Neural crest cell (in vitro differentiated cells): ENCODE results near the gene ERGIC1. TPM values are rescaled to one million over a fixed set of nuclear protein-coding genes. Genes with fewer than 3 reads are reported as not detected.

Experiments used
- DNase-seq: peaks from one replicate; pipeline ENCODE4 v3.0.0; 2021; ENCODE audit warnings: low read depth, mixed read lengths, low spot score
- H3K27ac Mint-ChIP-seq: one replicate; pipeline ENCODE4 v1.8.0; 2021; ENCODE audit warnings: mild to moderate bottlenecking, mixed read lengths; ENCODE audit not compliant: unreplicated experiment
- H3K27me3 Mint-ChIP-seq: 2 replicates; pipeline ENCODE4 v1.8.0; 2021; ENCODE audit warnings: low read depth, mild to moderate bottlenecking, mixed read lengths
- H3K36me3 Mint-ChIP-seq: 2 replicates; pipeline ENCODE4 v1.8.0; 2021; ENCODE audit warnings: low read depth, mild to moderate bottlenecking, mixed read lengths
- H3K4me1 Mint-ChIP-seq: 2 replicates; pipeline ENCODE4 v1.8.0; 2021; ENCODE audit warnings: mixed read lengths
- H3K4me3 Mint-ChIP-seq: one replicate; pipeline ENCODE4 v1.8.0; 2021; ENCODE audit warnings: mild to moderate bottlenecking, mixed read lengths
- H3K9me3 Mint-ChIP-seq: 2 replicates; pipeline ENCODE4 v1.8.0; 2021; ENCODE audit warnings: mixed read lengths
- CTCF ChIP-seq: fragments of 200-600 bp; sonication (generic); conservative IDR thresholded peaks from 2 replicates; pipeline ENCODE4 v1.5.0; 2021; ENCODE audit warnings: antibody characterized with exemption, mild to moderate bottlenecking
- total RNA-seq: library from RNA; stranded (reverse); gene quantifications from 2 replicates; pipeline ENCODE4 v1.2.1, GENCODE V29; 2021

ERGIC1 gene
- total RNA-seq, 1 donor from 2014 or later: 108 TPM

DNA sequence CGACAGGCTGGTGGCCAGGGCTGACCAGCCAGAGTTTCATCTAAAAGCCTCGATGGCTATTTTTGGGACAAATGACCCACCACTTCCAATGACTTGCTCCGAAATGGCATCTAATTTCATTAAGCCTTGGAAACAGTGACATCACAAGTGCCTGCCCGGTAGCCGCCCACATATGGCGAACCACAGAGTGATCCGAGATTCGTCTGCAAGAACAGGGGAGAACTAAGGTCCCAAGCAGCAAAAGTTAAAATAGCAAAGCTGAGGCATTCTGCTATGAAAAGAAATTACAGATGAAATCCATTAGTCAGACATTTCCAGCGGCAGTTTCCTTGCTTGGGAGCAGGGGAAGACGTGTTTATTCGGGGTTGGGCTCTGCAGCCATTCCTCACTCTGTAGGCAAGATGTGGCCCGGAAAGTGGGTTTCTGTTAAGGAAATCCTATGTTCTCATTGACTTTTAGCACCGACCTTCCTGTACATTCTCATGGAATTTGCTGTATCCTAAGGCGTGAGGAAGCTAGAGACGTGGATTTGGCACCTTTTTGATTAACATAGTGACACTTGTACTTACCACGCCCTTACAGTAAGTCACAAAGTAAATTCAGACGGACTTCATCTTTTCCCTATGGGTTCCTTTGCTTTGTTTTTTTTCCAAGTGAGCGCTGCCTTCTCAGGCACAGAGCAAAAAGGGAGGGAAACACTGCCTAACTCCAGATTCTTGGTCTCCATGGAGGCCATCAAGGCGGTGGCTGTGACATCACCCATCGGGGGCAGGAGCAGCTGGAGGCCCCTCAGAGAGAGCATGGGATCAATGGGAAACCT lies 45.1 kb downstream of the ERGIC1 start:
- H3K36me3 Mint-ChIP-seq: peaks cover 9% of the 10 kb centered on the region
- no peak overlapping the region for H3K4me3 Mint-ChIP-seq
- H3K4me1 Mint-ChIP-seq: peaks cover 38% of the 10 kb centered on the region
- H3K27ac Mint-ChIP-seq: peak overlapping the region; percentile 58
- no peak for TF ChIP-seq CTCF
- no peak for DNase-seq
- no peaks in the 10 kb centered on the region for H3K27me3 Mint-ChIP-seq
- peaks cover 4% of the 10 kb centered on the region for H3K9me3 Mint-ChIP-seq

GRCh38 chr5:172881691-172882370 lies 47.8 kb downstream of the ERGIC1 start:
- no peak for DNase-seq
- TF ChIP-seq CTCF: no peak
- H3K27ac Mint-ChIP-seq: no peak overlapping the region
- peaks cover 30% of the 10 kb centered on the region for H3K4me1 Mint-ChIP-seq
- no peak overlapping the region for H3K4me3 Mint-ChIP-seq
- H3K36me3 Mint-ChIP-seq: peaks cover 9% of the 10 kb centered on the region
- no peaks in the 10 kb centered on the region for H3K27me3 Mint-ChIP-seq
- peaks cover 4% of the 10 kb centered on the region for H3K9me3 Mint-ChIP-seq

GRCh38 chr5:172883066-172883465 lies 49.0 kb downstream of the ERGIC1 start:
- peaks cover 4% of the 10 kb centered on the region for H3K9me3 Mint-ChIP-seq
- no peaks in the 10 kb centered on the region for H3K27me3 Mint-ChIP-seq
- TF ChIP-seq CTCF: no peak
- no peak overlapping the region for H3K4me3 Mint-ChIP-seq
- DNase-seq: no peak
- peaks cover 29% of the 10 kb centered on the region for H3K4me1 Mint-ChIP-seq
- H3K27ac Mint-ChIP-seq: no peak overlapping the region
- peaks cover 9% of the 10 kb centered on the region for H3K36me3 Mint-ChIP-seq

GRCh38 chr5:172885597-172886340 lies 51.7 kb downstream of the ERGIC1 start:
- no peaks in the 10 kb centered on the region for H3K27me3 Mint-ChIP-seq
- no peak overlapping the region for H3K4me3 Mint-ChIP-seq
- H3K27ac Mint-ChIP-seq: no peak overlapping the region
- TF ChIP-seq CTCF: no peak
- peaks cover 11% of the 10 kb centered on the region for H3K36me3 Mint-ChIP-seq
- peaks cover 4% of the 10 kb centered on the region for H3K9me3 Mint-ChIP-seq
- H3K4me1 Mint-ChIP-seq: peaks cover 17% of the 10 kb centered on the region
- DNase-seq: no peak

DNA sequence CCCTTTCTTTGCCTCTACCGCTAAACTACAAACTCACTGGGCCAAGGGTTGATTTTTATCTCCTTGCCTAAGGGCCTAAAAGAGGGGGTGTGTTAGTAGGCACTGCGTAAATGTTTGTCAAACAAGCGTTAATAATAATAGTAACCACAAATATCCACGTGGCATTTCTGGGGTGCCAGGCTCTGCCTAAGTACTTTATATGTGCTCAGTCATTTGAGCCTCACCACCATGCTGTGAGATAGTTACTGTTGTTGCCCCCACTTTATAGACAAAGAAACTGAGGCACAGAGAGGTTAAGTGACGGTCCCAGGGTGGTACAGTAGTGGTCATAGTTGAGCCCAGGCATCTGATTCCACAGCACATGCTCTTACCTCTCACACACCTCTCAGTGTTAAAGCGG lies 52.4 kb downstream of the ERGIC1 start:
- no peak for TF ChIP-seq CTCF
- DNase-seq: no peak
- peaks cover 11% of the 10 kb centered on the region for H3K36me3 Mint-ChIP-seq
- H3K4me3 Mint-ChIP-seq: no peak overlapping the region
- H3K9me3 Mint-ChIP-seq: peaks cover 4% of the 10 kb centered on the region
- peaks cover 17% of the 10 kb centered on the region for H3K4me1 Mint-ChIP-seq
- no peaks in the 10 kb centered on the region for H3K27me3 Mint-ChIP-seq
- H3K27ac Mint-ChIP-seq: no peak overlapping the region
